Esophagus muscularis mucosa (tissue), 3 donors: ENCODE measurements around the gene MICAL3.

Source experiments
- POLR2A ChIP-seq: fragments of 450-650 bp; IDR thresholded peaks from one replicate; pipeline ENCODE4 v1.6.1; 2017; ENCODE audit warnings: antibody characterized with exemption, moderate library complexity, mild to moderate bottlenecking, low read depth
- POLR2AphosphoS5 ChIP-seq, 2 donors: sonication (generic); formaldehyde crosslinking; IDR thresholded peaks; one replicate each; pipeline ENCODE4 v1.6.1; 2017; ENCODE audit warnings: antibody characterized with exemption in 2 of 2
- TF ChIP-seq, protein P1 (sequence below), 3 experiments: fragments of 200-600 bp in 2 of 3; fragments of 450-650 bp in 1 of 3; sonication (generic) in 2 of 3; IDR thresholded peaks; one replicate each; pipeline ENCODE4 v1.5.1; 2017 to 2019; ENCODE audit warnings: antibody characterized with exemption in 3 of 3, mild to moderate bottlenecking in 2 of 3, moderate library complexity in 1 of 3

- TF ChIP-seq, protein P1, sequence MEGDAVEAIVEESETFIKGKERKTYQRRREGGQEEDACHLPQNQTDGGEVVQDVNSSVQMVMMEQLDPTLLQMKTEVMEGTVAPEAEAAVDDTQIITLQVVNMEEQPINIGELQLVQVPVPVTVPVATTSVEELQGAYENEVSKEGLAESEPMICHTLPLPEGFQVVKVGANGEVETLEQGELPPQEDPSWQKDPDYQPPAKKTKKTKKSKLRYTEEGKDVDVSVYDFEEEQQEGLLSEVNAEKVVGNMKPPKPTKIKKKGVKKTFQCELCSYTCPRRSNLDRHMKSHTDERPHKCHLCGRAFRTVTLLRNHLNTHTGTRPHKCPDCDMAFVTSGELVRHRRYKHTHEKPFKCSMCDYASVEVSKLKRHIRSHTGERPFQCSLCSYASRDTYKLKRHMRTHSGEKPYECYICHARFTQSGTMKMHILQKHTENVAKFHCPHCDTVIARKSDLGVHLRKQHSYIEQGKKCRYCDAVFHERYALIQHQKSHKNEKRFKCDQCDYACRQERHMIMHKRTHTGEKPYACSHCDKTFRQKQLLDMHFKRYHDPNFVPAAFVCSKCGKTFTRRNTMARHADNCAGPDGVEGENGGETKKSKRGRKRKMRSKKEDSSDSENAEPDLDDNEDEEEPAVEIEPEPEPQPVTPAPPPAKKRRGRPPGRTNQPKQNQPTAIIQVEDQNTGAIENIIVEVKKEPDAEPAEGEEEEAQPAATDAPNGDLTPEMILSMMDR (IDR thresholded peaks at IDR 0.05) = no peak
- no peak for TF ChIP-seq POLR2A
- no peak for TF ChIP-seq POLR2AphosphoS5 (IDR thresholded peaks at IDR 0.05)
Measured at GRCh38 chr22:17966403-17966717, 58.0 kb downstream of the MICAL3 start.
